OCI-LY3 (cell line): Measurements from ENCODE around the gene VAV2.

ENCODE experiments used
- EZH2phosphoT487 ChIP-seq: fragments of 200-600 bp; shearing (Covaris generic); IDR thresholded peaks from 2 replicates; pipeline ENCODE4 v1.6.1; 2018; ENCODE audit warnings: antibody characterized with exemption, mixed run types, low read depth
- TF ChIP-seq, protein P1 (sequence below): fragments of 200-600, 300-600 bp; sonication (generic); IDR thresholded peaks from 2 replicates; pipeline ENCODE4 v1.5.1; 2014; ENCODE audit warnings: antibody characterized with exemption, low read length, low read depth

DNA sequence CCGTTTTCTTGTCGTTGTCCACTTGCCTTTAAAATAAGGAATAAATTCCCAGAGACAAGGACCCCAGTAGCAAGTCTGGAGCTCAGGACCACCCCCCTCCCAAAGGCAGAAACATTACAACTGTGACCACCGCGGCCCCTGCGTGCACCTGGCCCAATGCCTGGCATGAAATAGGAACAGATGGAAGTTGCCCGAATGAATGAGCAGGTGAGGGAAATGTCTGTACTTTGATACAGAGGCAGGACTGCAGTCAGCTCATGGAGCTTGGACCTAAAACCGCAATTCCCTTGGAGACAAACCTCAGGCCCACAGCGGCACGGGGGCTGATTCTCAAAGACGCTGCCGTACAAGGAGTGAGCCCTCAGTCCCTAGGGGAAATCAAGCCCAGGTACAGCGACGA lies 198.7 kb downstream of the VAV2 start:
- TF ChIP-seq, protein P1, sequence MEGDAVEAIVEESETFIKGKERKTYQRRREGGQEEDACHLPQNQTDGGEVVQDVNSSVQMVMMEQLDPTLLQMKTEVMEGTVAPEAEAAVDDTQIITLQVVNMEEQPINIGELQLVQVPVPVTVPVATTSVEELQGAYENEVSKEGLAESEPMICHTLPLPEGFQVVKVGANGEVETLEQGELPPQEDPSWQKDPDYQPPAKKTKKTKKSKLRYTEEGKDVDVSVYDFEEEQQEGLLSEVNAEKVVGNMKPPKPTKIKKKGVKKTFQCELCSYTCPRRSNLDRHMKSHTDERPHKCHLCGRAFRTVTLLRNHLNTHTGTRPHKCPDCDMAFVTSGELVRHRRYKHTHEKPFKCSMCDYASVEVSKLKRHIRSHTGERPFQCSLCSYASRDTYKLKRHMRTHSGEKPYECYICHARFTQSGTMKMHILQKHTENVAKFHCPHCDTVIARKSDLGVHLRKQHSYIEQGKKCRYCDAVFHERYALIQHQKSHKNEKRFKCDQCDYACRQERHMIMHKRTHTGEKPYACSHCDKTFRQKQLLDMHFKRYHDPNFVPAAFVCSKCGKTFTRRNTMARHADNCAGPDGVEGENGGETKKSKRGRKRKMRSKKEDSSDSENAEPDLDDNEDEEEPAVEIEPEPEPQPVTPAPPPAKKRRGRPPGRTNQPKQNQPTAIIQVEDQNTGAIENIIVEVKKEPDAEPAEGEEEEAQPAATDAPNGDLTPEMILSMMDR = no peak
- no peak for TF ChIP-seq EZH2phosphoT487
